Measurements from ENCODE around the gene TMEM178A.

The TMEM178A gene

GRCh38 chr2:39664888-39665591, 677 bp upstream of the TMEM178A start:
- Histone ChIP-seq H3K9ac (no peak overlapping the region), H4K20me1 (ENCODE audit: insufficient read depth) (no peaks in the 10 kb centered on the region), H3K36me3 (ENCODE audit: insufficient read depth) (no peaks in the 10 kb centered on the region), H3K27ac (no peak overlapping the region), H3K79me2 (ENCODE audit: insufficient read depth, low read depth) (no peaks in the 10 kb centered on the region), H3K4me3 (IDR thresholded peaks at IDR 0.05; ENCODE audit: insufficient read depth, low read depth, low read length) (no peak overlapping the region), H3K4me1 (ENCODE audit: low read depth, poor library complexity, severe bottlenecking) (no peaks in the 10 kb centered on the region), H3K27me3 (ENCODE audit: insufficient read depth, low read depth) (no peaks in the 10 kb centered on the region), H2AFZ (ENCODE audit: low read depth) (no peak overlapping the region), H3K4me2 (no peak overlapping the region)
- TF ChIP-seq, protein P1, sequence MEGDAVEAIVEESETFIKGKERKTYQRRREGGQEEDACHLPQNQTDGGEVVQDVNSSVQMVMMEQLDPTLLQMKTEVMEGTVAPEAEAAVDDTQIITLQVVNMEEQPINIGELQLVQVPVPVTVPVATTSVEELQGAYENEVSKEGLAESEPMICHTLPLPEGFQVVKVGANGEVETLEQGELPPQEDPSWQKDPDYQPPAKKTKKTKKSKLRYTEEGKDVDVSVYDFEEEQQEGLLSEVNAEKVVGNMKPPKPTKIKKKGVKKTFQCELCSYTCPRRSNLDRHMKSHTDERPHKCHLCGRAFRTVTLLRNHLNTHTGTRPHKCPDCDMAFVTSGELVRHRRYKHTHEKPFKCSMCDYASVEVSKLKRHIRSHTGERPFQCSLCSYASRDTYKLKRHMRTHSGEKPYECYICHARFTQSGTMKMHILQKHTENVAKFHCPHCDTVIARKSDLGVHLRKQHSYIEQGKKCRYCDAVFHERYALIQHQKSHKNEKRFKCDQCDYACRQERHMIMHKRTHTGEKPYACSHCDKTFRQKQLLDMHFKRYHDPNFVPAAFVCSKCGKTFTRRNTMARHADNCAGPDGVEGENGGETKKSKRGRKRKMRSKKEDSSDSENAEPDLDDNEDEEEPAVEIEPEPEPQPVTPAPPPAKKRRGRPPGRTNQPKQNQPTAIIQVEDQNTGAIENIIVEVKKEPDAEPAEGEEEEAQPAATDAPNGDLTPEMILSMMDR (conservative IDR thresholded peaks at IDR 0.05; ENCODE audit: low read depth, low read length), result no peak

- H3K27ac ChIP-seq, result no peak overlapping the region
- TF ChIP-seq, protein P1 (conservative IDR thresholded peaks at IDR 0.05; ENCODE audit: low read depth, low read length), result no peak
- H3K4me3 ChIP-seq (IDR thresholded peaks at IDR 0.05; ENCODE audit: insufficient read depth, low read depth, low read length), result no peak overlapping the region
- no peaks in the 10 kb centered on the region for H3K79me2 ChIP-seq (ENCODE audit: insufficient read depth, low read depth)
- no peaks in the 10 kb centered on the region for H4K20me1 ChIP-seq (ENCODE audit: insufficient read depth)
- H3K9ac ChIP-seq, result no peak overlapping the region
- H3K4me1 ChIP-seq (ENCODE audit: low read depth, poor library complexity, severe bottlenecking), result no peaks in the 10 kb centered on the region
- H3K27me3 ChIP-seq (ENCODE audit: insufficient read depth, low read depth), result no peaks in the 10 kb centered on the region
- H3K4me2 ChIP-seq, result no peak overlapping the region
- H3K36me3 ChIP-seq (ENCODE audit: insufficient read depth), result no peaks in the 10 kb centered on the region
- H2AFZ ChIP-seq (ENCODE audit: low read depth), result no peak overlapping the region
Measured at GRCh38 chr2:39666491-39667101, 879 bp downstream of the TMEM178A start.

DNA sequence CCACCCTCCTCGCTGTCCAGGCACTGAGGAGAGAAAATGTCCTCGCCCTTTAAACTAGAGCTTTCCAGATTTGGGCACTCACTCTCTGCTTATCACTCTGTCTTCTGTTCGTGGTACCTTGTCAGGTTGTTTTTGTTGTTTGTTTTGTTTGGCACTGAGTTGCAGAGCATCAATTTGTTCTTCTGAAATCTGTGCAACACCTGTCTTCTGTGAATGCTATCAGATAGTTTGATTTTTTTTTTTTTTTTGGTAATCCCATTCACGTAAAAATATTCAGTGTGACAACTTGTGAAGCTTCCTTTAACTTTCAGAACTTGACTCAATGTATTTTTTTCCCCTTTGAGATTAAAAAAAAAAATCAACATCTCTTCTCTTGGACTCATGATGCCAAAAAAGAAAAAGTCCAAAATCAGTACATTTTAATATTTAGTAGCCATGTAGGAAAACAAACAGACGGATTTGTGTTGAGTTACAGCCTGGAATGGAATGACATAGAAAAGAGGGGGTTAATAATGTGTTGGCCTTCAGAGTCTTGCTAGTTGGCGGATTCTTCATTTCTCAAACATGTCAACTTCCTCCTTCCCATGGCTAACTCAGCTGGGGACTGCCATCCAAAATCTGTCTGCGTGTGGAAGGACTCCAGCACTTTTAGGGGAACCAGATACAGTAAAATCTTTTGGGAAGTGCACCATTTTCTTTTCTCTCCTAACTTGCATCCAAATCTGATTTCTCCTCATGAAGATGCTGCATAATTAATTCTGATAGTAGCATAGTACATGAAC, 1.6 kb downstream of the TMEM178A start:
- H3K27me3 ChIP-seq (ENCODE audit: insufficient read depth, low read depth), result no peaks in the 10 kb centered on the region
- no peak overlapping the region for H3K9ac ChIP-seq
- H3K36me3 ChIP-seq (ENCODE audit: insufficient read depth), result no peaks in the 10 kb centered on the region
- H2AFZ ChIP-seq (ENCODE audit: low read depth), result no peak overlapping the region
- no peak overlapping the region for H3K27ac ChIP-seq
- H3K4me3 ChIP-seq (IDR thresholded peaks at IDR 0.05; ENCODE audit: insufficient read depth, low read depth, low read length), result no peak overlapping the region
- TF ChIP-seq, protein P1 (conservative IDR thresholded peaks at IDR 0.05; ENCODE audit: low read depth, low read length), result no peak
- H4K20me1 ChIP-seq (ENCODE audit: insufficient read depth), result no peaks in the 10 kb centered on the region
- H3K4me2 ChIP-seq, result no peak overlapping the region
- H3K4me1 ChIP-seq (ENCODE audit: low read depth, poor library complexity, severe bottlenecking), result no peaks in the 10 kb centered on the region
- H3K79me2 ChIP-seq (ENCODE audit: insufficient read depth, low read depth), result no peaks in the 10 kb centered on the region

- Histone ChIP-seq H4K20me1 (ENCODE audit: insufficient read depth) (no peaks in the 10 kb centered on the region), H2AFZ (ENCODE audit: low read depth) (no peak overlapping the region), H3K36me3 (ENCODE audit: insufficient read depth) (no peaks in the 10 kb centered on the region), H3K4me3 (IDR thresholded peaks at IDR 0.05; ENCODE audit: insufficient read depth, low read depth, low read length) (no peak overlapping the region), H3K27ac (no peak overlapping the region), H3K9ac (no peak overlapping the region), H3K27me3 (ENCODE audit: insufficient read depth, low read depth) (no peaks in the 10 kb centered on the region), H3K79me2 (ENCODE audit: insufficient read depth, low read depth) (no peaks in the 10 kb centered on the region), H3K4me1 (ENCODE audit: low read depth, poor library complexity, severe bottlenecking) (no peaks in the 10 kb centered on the region), H3K4me2 (no peak overlapping the region)
- TF ChIP-seq, protein P1 (conservative IDR thresholded peaks at IDR 0.05; ENCODE audit: low read depth, low read length), result no peak
Measured at GRCh38 chr2:39667886-39668276, 2.2 kb downstream of the TMEM178A start.
